NCI-H1105 (cell line): ENCODE measurements around the gene SAG.

Experiments used
- DNase-seq: peaks from one replicate; lab custom pipeline; 2025; lab: John Stamatoyannopoulos, UW

SAG gene

GRCh38 chr2:233380995-233381637, 73.5 kb downstream of the SAG start:
- DNase-seq: no peak

DNA sequence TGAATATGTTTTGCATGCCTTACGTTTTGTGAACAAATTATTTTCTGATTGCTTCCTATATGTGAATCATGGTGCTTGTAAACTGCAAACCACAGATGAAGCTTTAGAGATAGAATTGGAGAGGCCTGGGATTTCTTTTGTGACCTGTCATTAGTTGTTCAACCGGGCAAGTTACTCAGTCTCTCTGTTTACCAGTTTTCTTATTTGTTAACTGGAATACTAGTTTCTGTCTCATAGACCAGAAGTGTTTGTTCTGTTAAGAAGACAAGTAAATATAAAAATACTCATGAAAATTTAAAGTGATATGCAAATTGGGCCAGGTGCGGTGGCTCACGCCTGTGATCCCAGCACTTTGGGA, 74.0 kb downstream of the SAG start:
- DNase-seq: no peak

DNA sequence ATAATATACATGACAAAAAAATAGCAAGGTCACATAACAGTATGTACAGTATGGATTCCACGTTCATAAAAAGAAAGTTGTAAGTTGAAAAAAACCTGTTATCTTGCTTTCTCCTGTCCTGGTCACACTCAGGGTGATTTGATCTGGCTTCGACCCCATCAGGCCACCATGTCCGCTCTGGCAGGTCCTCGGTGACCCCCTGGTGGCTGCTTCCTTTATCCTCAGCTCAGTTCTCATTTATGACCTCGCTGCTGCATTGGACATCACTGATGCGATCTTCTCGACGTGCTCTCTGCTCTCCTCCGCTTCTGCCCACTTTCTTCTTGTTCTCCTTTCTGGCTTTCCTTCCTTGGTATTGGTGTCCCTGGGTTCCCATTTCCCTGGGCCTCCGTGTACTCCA, 76.4 kb downstream of the SAG start:
- DNase-seq: no peak

DNA sequence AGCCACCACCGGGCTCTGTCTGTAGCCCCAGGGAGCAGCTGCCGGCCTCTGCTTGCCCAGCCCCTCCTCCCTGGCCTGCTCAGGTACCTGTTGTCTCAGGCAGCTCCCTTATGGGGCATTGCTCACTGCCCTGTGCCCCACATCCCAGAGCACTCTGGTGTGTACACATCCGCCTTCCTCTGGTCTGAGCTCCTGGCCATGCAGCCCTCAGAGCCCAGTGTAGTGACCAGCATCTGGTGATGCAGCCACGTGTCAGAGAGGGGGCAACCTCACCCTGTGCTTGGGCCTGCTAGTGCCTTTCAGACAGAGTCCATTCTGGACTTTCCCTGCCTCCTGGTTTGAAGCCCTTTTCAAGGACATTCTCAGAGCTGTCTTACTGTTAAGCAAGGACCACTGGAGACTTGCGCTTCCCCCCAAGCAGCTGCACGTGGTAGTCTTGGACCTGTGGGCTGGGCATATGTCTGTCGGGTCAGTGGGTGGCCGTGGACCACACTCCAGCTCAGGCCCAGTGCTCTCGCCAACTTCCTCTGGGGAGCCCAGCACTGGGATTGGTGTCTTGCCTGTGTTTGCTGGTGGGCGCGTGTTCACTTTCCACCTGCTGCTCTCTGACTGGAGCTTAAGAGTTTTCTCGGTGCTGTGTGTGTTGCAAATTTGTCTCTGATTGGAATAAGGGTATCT, 77.3 kb downstream of the SAG start:
- DNase-seq: no peak

GRCh38 chr2:233385489-233386044, 78.0 kb downstream of the SAG start:
- no peak for DNase-seq

- DNase-seq: no peak
Measured at GRCh38 chr2:233386382-233387041, 78.9 kb downstream of the SAG start.

GRCh38 chr2:233387225-233387624, 79.6 kb downstream of the SAG start:
- DNase-seq: no peak

DNA sequence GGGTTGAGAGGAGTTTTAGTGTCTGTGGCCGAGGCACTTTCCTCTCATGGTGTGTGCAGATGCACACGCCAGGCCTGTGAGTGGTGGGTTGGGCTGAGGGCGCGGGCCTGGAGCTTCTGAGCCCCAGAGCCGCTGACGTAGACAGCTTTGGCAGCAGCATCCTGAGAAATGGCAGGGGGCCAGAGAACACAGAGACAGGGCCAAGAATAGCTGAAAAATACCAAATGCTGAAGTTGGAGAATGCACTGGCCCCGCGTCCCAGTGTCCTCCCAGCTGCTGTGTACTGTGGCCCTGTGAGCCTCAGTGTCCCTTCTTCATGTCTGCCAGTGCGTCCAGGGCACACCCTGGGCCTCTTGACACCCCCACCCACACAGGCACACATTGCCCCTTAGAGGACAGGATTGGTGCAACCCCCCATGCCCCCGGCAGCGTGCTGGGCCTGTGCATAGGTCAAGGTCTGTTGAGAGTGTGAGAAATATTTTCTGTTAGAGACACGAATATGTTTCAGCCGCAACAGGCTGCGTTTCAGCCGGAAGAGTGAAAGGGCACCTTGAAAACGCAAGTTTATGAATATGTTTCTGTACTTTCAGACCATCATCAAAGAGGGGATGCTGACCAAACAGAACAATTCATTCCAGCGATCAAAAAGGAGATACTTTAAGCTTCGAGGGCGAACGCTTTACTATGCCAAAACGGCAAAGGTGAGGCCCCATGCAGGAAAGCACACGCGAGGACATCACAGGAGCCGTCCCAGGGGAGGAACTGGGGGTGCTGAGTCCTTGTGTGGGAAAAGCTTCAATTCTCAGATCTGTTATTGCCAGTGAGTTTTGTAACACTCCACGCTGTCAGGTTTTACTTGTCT, 80.3 kb downstream of the SAG start:
- peak; percentile 69 for DNase-seq

DNA sequence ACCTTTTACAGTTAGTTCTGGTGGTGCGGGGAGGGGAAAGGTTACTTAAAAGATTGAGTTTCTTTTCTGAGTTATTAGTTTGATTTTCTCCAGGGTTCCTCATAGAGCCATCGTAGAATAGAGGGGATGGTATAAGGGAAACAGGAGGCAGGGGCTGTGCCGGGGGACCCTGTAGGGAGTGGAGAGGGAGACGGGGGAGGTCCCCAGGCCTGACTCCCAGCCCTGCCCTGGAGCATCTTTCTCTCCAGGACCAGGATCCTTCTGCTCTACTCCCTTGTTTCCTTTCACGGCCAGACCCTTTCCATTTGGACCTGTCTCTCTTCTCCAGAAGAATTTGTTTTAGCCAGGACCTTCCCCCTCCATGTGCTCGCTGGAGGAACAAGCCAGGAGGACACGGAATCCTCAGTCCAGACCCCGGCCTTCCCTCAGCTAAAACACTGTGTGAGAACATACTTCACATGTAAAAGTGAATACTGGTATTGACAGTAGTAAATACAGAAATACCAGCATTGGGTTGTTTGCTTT, 82.0 kb downstream of the SAG start:
- no peak for DNase-seq

GRCh38 chr2:233395687-233396086, 88.1 kb downstream of the SAG start:
- DNase-seq: no peak
